Measurements from ENCODE around the gene LRRC28. TPM values are rescaled to one million over a fixed set of nuclear protein-coding genes. Genes with fewer than 3 reads are reported as not detected.
A peak's percentile ranks its signal among the peaks of the same experiment; 100 is the strongest.

The LRRC28 gene
- total and polyA plus RNA-seq, 8 donors, result 4.5 to 24.9 (median 15.2) TPM

DNA sequence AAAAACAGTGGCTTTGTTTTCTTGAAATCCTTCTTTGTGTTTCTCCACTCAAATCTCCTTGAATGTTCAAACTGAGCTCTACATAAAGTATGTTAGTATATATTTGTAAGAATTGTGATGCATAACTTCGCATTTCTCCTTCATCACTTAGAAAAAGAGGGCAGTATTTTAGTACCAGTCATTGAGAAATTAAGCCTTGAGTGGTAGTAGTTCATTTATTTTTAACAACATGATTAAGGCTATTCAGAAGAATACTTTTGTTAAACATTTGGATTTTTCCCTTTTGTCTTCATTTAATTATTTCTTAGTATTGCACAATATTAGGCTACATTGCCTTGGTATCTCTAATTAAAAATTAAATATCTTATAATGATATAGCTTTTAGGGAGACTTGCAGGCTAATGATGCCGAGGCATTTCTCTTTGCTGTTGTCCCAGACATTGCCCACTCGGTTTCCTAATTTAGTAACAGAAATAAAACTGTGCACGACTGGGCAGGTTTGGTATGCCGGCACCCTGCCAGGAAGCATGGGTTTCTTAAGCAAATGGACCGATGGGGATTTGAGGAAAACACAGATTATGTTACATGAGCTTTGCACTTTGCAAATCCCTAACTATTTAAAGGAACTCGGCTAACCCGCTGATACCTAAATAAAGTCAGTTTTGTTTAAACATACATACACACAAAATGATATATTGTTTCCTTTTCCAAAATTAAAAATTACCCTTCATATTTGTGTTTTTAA, 54.7 kb downstream of the LRRC28 start:
- FAIRE-seq, result no peak
- TF ChIP-seq, protein P1, sequence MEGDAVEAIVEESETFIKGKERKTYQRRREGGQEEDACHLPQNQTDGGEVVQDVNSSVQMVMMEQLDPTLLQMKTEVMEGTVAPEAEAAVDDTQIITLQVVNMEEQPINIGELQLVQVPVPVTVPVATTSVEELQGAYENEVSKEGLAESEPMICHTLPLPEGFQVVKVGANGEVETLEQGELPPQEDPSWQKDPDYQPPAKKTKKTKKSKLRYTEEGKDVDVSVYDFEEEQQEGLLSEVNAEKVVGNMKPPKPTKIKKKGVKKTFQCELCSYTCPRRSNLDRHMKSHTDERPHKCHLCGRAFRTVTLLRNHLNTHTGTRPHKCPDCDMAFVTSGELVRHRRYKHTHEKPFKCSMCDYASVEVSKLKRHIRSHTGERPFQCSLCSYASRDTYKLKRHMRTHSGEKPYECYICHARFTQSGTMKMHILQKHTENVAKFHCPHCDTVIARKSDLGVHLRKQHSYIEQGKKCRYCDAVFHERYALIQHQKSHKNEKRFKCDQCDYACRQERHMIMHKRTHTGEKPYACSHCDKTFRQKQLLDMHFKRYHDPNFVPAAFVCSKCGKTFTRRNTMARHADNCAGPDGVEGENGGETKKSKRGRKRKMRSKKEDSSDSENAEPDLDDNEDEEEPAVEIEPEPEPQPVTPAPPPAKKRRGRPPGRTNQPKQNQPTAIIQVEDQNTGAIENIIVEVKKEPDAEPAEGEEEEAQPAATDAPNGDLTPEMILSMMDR (IDR thresholded peaks at IDR 0.05), result no peak
- no peaks in the 10 kb centered on the region for H3K36me3 ChIP-seq
- no peaks in the 10 kb centered on the region for H3K9me3 ChIP-seq
- H3K27me3 ChIP-seq, result no peaks in the 10 kb centered on the region
- no peak overlapping the region for H3K27ac ChIP-seq
- no peak overlapping the region for H3K4me3 ChIP-seq
- intact Hi-C loops (cut with DNase I), result no loop called here
- peaks cover 0 to 6% (median 3%) of the 10 kb centered on the region in 3 donors for H3K4me1 ChIP-seq
- DNase-seq, result peak in 5 of 6 donors; percentile 14 to 65 (median 37)
- WGBS, 2 donors, result 19% methylated on average over 8 of the region's 8 CpGs
- peak; percentile 43 to 79 (median 56) for ATAC-seq

DNA sequence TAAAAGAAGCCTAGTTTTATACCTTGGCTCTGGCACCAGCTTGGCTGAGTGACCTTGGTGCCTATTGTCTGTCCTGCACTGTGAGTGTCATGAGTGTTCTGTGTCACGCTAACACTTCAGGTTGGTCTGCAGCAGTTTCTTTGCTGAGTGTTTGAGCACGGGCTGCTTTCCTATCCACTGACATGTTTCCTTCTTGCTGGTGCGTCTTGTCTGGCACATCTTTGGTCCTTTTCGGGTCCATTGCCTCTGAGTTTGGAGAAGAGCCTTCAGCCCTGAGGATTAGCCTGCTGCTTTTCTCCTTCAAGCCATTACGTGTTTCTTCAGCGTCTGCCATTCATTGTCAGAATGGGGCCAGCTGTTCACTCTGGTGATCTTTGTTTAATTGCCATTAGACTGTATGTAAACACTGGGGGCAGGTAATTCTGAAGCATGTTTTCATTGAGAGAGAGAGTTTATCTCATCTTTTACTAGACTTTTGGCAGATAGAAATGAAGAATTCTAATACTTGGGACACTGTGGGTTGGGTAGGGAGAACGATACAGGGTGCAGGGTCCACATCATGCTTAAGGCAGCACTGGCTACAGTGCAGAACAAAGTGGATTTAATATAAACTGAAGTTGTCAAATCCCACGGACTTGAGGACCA, 55.5 kb downstream of the LRRC28 start:
- TF ChIP-seq, protein P1 (IDR thresholded peaks at IDR 0.05), result no peak
- peak in 2 of 6 donors; percentile 12 to 23 for DNase-seq
- no peak overlapping the region for H3K4me3 ChIP-seq
- no peaks in the 10 kb centered on the region for H3K27me3 ChIP-seq
- no peaks in the 10 kb centered on the region for H3K36me3 ChIP-seq
- no peaks in the 10 kb centered on the region for H3K9me3 ChIP-seq
- H3K4me1 ChIP-seq, result peaks cover 0 to 6% (median 3%) of the 10 kb centered on the region in 3 donors
- FAIRE-seq, result no peak
- intact Hi-C loops (cut with DNase I), result no loop called here
- no peak overlapping the region for H3K27ac ChIP-seq
- 23% methylated on average over 8 of the region's 8 CpGs for WGBS, 2 donors
- ATAC-seq, result peak; percentile 64 to 87 (median 82)

DNA sequence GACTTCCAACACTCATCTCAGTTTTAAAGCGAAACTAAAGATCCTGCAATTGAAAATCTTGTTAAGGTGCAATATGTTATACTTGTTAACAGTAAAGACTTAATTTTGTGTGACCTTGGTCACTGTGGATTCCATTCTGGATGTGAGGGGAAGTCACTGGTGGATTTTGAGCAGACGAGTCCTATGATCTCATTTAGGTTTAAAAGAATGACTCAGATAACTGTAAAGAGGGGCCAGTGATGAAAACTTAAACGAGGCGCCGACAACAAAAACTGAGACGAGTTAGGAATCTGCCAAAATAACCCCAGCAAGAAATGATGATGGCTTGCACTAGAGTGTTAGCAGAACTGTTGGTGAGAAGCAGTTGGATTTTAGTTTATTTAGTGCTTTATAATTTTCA, 56.5 kb downstream of the LRRC28 start:
- DNase-seq, result no peak
- ATAC-seq, result no peak
- intact Hi-C loops (cut with DNase I), result no loop called here
- H3K27ac ChIP-seq, result no peak overlapping the region
- H3K4me3 ChIP-seq, result no peak overlapping the region
- peaks cover 0 to 6% (median 3%) of the 10 kb centered on the region in 3 donors for H3K4me1 ChIP-seq
- WGBS, 2 donors, result 93 to 94% methylated on average over 6 of the region's 6 CpGs
- no peaks in the 10 kb centered on the region for H3K36me3 ChIP-seq
- no peaks in the 10 kb centered on the region for H3K27me3 ChIP-seq
- H3K9me3 ChIP-seq, result no peaks in the 10 kb centered on the region
- TF ChIP-seq, protein P1 (IDR thresholded peaks at IDR 0.05), result no peak
- no peak for FAIRE-seq

DNA sequence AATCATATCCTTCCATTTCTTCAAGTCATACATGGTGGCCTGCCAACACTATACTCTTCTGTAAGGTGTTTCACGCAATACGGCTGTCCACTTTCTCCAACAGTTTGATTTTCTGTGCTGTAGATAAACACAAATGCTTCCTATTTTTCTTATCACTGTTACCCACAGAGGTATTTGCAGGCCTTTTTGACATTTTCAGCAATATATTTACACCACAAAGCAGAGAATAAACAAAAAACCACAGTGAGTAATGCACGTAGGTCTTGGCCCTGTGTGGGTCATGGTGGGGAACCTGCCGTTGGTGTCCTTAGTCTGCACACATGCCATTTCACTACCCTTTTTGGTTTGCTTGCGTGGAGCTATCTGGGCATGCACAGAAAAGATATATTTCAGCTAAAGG, 59.5 kb downstream of the LRRC28 start:
- Histone ChIP-seq H3K36me3 (no peaks in the 10 kb centered on the region), H3K9me3 (no peaks in the 10 kb centered on the region), H3K27me3 (no peaks in the 10 kb centered on the region), H3K4me3 (no peak overlapping the region), H3K4me1 (peaks cover 0 to 6% (median 3%) of the 10 kb centered on the region in 3 donors), H3K27ac (no peak overlapping the region)
- intact Hi-C loops (cut with DNase I), result no loop called here
- 96 to 97% methylated on average over 5 of the region's 5 CpGs for WGBS, 2 donors
- FAIRE-seq (no peak), DNase-seq (no peak), ATAC-seq (no peak)
- TF ChIP-seq, protein P1 (IDR thresholded peaks at IDR 0.05), result no peak

DNA sequence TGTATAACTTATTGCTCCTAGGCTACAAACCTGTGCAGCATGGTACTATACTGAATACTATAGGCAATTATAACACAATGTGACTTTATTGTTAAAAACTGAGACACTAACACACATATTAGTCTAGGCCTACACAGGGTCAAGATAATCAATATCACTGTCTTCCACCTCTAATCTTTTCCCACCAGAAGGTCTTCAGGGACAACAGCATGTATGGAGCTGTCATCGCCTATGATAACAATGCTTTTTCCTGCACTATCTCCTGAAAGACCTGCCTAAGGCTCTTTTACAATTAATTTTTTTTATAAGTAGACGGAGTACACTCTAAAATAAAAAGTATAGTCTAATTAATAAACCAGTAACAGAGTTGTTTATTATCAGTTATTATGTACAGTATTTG, 60.9 kb downstream of the LRRC28 start:
- Histone ChIP-seq H3K27ac (no peak overlapping the region), H3K9me3 (no peaks in the 10 kb centered on the region), H3K4me3 (no peak overlapping the region), H3K4me1 (no peaks in the 10 kb centered on the region), H3K27me3 (no peaks in the 10 kb centered on the region), H3K36me3 (no peaks in the 10 kb centered on the region)
- TF ChIP-seq, protein P1 (IDR thresholded peaks at IDR 0.05), result no peak
- 77 to 96% methylated on average over 2 of the region's 2 CpGs for WGBS, 2 donors
- DNase-seq, result no peak
- intact Hi-C loops (cut with DNase I), result no loop called here
- no peak for FAIRE-seq
- no peak for ATAC-seq
